Measurements from ENCODE around the gene NOL9.

NOL9 gene

DNA sequence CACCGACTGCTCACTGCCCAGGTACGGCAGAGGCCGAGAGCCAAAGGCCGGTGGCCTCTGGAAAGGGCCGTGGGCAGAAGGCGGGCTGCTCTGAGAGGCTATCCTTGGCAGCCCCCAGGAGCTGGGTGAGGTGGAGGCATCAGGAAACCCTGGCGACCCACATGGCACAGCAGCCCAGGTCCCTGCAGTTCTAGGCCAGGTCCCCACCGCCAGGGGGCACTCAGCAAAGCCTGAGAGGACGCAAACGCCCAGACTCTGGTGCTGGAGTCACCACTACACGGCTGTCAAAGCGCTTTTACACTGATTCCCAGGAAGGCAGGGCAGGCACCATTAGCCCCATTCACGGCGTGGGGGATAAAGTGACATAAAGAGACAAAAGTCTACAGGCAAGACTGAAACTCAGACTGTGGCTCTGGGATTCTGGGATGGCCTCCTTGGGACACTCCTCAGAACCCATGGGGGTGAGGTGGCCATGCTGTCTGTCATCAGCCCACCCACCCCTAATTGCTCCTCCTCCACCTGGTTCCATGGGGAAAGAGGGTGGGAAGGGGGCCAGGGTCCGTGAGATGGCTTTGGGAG lies 67.8 kb downstream of the NOL9 start:
- peak; percentile 30 for DNase-seq

DNA sequence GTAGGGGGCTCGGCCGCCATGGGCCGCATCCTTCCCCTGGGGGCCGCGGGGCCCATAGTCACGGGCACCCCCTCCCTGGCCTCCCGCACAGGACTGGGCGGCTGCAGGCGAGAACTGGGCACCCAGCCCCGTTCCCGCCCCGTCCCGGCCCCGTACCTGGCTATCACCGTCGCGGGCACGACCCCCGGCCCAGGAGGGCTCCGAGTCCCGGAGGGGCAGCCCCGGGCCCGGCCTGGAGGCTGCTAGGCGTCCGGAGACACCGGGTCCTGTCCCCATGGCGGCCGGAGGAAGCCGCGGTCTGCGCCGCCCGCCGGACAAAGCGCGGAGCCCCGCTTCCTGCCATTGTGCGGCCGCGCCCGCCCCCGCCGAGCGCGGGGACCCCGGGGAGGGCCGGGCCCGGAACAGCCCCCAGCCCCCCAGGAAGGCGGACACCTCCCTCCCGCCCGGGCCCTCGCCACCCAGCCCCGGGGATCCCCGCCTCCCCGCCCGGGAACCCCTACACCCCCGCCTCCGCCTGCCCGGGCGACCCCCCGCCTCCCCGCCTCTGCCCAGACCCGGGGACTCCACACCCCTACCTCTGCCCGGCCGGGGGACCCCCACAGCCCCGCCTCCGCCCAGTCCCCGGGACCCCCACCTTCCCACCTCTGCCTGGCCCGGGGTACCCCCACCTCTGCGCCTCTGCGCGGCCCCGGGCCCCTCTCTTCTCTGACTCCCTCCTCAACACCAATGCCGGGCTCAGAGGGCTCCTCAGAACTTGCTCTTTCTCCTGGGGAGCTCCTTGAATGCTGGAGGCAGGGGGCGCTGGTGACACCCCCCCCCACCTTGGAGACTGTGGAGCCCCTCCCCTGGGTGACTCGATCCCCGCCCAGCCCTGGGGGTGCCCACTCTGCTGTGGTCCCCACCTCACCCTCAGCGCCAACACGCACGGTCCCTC lies 68.9 kb downstream of the NOL9 start:
- DNase-seq, result no peak

DNA sequence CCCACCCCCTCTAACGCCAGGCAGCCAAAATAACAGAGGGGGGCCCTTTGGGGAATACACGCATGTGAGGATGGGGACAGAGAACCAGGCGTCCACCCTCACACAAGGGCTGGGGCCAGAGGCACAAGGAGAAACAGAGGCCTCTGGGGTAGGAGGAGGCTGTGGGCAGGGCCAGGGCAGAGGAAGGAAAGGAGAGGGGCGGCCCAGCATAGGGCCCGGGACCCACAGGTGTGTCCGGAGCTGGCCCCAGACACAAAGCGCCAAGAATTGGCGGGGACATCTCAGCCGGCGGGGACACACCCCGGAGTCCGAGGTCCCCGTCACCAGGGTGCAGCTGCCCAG lies 69.5 kb downstream of the NOL9 start:
- DNase-seq, result no peak

DNA sequence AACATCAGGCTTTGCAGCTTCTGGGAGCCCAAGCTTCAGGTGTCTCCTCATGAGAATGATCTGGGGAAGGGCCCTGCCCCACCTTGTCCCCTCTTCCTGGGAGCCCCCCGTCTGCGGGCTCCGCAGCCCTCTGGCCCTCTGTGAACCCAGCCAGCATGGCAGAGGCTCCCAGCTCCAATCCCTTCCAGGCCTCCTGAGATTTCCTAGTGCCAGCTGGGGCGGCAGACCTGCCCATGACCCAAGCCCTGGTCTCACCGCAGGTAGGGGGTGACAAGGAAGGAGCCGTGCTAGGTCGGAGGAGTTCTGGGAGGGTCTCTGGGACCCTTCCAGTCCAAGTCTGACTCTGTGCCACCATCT lies 70.6 kb downstream of the NOL9 start:
- no peak for DNase-seq

DNA sequence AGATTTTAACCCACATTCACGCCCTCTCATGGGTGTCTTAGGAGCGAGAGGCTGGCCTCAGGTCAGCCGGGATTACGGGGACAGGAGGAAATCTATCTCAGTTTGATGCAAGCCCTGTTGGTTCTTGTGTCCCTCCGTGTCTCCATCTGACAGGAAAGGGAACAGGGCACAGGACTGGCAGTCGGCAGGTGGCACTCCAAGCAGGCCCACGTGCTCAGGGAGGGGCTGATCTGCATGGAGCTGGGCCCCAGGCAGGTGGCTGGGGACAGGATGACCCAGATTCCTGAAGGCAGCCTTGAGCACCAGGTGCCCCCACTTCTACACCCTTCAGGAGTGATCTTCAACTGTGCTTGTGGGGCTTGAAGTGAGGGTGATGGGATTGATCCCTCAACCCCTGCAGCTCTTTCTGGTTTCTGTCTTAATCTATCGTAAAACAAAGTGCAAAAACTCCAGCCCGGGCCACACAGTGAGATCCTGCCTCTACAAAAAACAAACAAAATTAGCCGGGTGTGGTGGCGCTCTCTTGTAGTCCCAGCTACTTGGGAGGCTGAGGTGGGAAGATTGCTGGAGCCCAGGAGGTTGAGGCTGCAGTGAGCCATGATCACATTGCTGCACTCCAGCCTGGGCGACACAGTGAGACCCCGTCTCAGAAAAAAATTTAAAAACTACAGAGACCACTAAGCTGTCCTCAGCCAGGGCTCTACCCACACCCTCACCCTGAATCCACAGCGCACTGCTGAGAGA lies 71.1 kb downstream of the NOL9 start:
- no peak for DNase-seq

DNA sequence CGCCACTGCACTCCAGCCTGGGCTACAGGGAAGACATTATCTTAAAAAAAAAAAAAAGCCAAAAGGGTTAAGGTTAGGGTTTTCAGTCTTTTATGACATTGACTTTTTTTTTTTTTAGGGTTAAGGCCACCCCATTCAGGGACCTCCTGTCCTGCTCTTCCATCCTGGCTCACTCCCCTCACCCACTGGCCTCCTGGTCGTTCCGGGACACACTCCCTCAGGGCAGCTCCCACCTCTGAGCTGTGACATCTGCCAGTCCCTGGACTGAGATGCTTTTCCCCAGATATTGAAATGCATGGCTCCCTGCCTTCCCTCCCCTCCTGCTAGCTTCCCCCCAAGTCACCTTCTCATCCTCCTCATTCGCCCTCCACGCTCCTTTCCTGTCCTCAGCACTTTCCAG lies 72.5 kb downstream of the NOL9 start:
- no peak for DNase-seq

DNA sequence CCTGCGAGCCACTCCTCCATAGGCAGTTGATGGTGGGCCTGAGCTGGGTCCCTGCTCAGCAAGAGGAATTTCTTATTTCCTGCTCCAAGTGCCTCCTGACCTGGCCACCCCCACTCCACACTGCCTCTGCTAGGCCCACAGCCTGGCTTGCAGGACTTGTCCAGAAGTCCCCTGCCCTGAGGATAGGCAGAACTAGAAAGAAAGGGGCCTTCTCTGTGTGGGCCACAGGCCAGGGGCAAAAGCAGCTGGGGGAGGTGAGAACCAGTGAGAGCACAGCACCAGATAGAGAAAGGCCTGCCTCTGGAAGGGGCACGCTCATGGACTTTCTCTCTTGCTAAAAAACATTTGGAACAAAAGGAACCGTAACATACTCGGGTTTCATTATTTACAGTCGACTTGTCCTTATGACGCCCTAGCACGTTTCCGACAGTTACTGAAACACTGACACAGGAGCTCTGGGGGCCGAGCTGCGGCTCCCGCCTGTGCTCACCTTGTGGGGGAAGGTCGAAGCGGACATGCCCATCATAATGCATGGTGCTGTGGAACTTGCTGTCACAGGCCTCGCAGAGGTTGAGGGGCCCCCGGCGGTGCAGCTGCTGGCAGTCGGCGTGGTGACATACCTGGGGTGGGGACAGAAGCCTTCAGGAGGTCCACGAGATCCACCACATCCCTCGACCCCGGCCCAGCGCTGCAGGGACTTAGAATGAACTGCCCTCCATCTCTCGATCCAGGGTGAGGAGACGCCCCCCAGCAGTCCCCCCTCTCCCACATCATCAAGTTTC lies 77.1 kb downstream of the NOL9 start:
- DNase-seq, result no peak

DNA sequence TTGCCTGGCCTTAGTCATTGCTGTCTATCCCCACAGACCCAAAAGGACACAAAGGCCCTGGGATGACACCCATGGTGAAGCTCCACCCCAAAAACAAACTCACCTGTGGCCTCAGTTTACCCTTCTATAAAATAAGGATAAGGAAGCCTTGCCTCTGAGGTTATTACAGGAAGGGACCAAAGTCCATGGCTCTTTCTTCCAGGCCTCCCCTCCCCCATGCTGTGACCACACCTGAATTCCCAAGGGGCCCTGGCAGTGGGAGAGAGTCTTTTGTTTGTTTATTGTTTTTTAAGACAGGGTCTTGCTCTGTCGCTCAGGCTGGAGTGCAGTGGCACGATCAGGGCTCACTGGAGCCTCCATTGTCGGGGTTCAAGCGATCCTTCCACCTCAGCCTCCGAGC lies 77.8 kb downstream of the NOL9 start:
- DNase-seq, result no peak

DNA sequence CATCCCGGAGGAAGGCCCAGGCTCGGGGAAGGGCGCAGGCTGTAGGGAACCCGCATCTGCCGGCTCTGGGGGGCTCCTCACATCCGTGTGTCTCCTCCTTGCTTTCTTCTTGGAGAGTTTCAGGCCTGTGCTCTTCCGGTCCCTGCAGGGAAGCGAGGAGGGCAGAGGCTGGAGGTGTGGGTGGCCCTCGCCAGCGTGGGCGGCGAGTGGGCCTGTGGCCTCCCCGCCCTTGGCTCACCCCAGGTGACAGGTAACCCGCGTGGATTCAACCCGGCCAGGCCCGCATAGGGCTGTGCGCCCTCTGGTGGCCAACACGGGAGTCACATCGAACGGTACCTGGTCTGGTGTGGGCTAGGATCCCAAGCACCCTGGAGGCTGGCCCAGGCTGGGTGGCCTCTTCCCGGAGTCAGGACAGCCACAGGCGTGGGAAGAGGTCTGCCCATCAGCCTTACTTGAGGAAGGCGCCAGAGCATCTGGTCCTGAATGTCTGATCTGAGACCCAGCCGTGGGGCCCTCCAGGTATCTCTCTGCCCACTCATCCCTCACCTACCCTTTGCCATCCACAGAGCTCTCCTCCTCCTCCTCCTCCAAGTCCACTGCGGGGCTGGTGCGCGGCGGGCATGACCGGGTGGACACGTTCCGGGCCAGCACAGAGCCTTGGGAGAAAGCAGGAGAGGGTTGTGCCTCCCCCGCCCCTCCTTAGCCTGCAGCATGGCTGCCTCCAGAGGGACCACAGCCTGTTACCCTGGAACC lies 78.8 kb downstream of the NOL9 start:
- peak; percentile 39 for DNase-seq

DNA sequence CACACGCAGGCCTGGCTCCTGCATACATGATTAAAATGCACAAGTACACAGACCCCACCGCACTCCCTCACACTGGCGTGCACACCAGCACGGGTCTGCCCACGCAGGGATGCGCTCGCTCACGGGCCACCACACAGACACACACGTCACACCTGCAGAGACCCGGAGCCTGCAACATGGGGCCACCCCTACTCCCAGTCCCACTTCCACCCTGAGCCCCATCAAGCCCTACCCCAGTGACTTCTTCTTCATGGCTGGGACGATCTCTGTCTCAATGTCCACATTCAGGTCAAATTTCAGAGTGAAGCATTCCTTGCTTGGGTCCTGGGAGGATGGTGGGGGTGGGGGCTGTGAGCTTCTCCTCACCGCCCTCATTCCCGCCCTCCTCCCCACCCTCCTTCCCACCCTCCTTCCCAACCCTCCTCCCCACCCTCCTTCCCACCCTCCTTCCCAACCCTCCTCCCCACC lies 79.5 kb downstream of the NOL9 start:
- no peak for DNase-seq

DNA sequence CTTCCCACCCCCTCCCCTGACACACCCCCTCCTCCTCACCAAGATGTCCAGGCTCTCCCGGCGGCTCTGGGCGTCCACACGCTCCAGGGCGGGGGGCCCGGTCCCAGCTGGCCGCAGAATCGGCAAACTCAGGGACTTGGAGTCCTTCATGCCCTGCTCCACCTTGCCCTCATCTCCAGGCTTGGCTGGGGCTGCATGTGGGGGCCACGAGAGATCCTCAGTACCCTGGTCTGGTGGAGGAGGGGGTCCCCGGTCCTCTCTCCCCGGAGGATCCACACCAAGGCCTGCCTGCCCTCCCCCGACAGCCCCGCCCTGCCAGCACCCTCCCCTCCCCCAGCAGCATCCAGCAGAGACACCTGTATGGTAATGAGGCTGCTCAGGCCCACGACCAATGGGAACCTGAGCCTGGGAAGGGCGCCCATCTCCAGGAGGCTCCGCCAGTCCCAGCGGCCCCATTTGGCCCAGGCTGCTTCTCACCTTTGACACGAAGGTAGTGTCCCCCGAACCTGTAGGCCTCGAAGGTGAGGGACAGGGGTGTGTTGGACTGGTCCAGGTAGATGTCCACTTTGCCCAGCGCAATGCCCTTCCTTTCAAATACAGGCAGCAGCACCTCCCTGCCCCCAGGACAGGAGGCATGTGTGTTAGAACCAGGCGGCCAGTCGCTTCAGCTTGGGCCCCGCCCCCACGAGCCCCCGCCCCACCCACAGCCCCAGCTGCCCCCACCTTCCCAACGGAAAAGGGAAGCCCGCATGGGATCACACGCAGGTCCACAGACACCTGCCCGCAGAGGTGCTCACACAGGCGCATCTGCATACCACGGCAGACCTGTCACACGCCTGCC lies 80.1 kb downstream of the NOL9 start:
- DNase-seq, result no peak

DNA sequence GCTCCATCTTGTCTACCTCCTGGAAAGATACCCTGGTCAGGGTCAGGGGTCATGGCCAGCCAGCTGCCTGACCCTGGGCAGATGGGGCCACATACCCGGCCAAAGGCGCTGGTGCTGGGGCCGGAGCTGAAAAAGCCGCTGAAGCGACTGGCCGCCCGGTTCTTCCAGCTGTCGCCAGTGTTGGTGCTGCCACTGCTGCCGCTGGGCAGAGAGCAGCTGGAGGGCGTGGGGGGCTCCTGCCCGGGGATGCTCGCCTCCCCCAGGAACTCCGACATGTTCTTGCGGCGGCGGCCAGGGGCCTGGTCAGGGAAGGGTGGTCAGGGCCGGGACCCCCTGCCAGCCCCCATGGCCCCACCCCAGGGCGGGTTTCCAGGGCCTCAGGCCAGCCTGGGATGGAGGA lies 81.2 kb downstream of the NOL9 start:
- DNase-seq, result no peak

DNA sequence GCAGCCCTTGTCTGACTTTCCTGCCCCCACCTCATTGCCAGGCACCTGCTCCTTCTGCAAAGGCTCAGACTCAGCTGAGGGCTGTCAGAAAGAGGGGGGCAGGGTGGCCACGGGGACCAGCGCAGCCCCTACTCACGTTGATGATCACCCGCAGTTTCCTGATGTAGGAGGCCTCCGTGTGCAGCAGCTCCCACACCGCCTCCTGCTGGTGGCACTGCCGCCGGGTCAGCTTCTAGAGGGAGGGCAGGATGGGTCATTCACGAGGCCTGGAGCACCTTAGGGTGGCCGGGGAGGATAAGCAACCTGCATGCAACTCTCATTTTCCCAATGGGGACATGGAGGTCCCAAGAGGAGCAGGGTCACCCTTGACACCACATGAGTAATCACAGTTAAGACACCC lies 81.9 kb downstream of the NOL9 start:
- no peak for DNase-seq

DNA sequence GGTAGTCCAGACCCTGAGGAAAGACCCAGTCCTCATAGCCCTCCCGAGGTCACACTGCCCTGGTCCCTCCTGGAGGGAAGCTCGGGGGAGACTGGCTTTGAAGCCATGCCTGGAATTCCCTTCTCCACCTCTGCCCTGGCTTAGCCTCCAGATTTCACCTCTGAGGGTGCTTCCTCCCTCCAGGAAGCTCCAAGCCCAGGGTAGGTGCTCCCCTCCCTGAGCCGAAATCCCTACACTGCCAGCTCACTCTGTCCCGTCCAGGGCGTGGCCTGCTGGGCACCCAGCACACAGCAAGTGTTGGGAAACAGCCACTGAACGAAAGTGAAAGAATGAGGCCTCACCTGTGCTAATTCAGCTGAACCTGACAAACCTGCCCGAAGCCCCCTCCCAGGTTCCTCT lies 82.3 kb downstream of the NOL9 start:
- no peak for DNase-seq
